Nucleus accumbens (tissue), 56 donors: ENCODE results near the gene GPR4.

Source experiments
- DNase-seq, 56 donors: peaks; one replicate each; lab custom pipeline; 2025; lab: John Stamatoyannopoulos, UW

GPR4 gene

GRCh38 chr19:45560038-45560437, 42.0 kb downstream of the GPR4 start:
- no peak for DNase-seq

GRCh38 chr19:45558399-45558878, 43.6 kb downstream of the GPR4 start:
- DNase-seq: peak in 37 of 56 donors; percentile 3 to 57 (median 21)

DNA sequence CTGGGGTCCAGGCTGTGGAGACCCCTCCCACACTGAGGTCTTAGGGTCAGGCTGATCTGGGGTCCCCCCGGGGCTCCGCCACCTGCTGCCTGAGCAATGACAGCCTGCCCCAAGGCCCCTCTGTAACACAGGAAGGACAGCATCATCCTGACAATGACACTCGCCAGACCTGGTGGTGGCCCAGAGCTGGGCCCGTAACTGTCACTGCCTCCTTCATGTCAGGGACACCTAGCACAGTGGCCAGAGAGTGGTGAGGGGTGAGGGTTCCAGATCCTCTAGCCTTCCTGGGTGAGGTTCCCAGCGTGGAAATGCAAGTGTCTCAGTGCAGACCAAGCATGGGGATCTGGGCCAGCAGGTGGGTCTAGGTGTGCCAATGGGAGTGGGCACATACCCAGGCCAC, 45.2 kb downstream of the GPR4 start:
- DNase-seq: no peak

DNA sequence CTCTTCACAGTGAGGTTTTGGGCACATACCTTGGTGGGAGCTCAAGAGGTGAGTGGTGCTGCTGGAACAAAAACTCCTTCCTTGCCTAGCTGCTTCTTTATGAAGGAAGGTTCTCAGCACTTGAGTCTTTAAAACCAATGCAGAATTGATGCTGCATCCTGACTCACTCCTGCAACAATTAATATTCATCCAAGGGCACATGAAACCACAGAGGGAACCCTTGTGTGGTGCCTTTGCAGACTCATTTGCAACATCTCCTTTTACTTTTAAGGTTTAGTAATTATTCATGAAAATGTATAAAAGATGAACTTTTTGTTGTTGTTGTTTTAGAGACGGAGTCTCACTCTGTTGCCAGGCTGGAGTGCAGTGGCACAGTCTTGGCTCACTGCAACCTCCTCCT, 47.5 kb downstream of the GPR4 start:
- no peak for DNase-seq

DNA sequence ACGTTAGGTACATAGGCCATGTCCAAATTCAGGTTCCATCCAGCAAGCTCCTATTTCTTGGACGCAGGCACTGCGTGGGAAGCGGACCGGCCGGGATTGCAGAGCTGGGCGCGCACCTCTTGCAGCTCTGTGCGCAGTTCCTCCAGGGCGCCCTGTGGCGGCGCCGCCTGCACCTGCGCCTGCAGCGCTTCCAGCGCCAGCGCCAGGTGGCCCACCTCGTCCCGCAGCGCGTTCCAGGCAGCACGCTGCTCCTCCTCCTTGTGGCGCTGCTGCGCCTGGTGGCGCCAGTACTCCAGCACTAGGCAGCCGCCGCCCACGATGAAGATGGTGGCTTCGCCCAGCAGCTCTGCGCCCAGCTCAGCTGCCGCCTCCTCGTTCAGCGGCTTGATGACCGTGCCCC, 48.5 kb downstream of the GPR4 start:
- DNase-seq: peak in 1 of 56 donors; percentile 6

DNA sequence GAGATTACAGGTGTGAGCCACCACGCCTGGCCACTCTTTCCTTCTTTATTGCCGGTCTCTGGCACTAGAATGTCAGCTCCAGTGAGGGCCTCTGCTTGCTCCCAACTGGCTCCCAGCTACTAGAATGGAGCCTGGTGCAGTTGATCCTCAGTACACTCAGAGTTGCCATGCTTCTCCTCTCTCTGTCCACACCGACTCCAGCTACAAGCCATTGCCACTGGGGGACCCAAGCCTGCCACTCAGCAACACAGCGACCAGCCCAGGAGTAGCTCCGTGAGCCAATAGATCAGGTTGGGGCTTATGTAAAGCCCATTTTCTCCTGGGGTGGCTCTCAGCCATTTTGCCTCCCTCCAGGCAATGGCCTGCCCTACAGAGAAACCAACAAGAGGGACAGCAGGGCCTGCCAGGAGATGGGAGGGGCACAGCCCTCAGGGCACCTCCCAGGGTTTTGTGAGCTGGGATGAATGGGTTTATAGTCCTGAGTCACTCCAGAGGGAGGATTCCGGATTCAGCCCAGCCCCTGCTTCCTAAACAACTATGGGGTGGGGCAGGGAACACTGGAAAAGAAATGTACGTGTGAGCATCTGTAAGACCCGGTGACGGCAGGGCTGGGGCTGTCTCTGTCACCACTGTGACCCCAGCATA, 53.9 kb downstream of the GPR4 start:
- no peak for DNase-seq

GRCh38 chr19:45547211-45547770, 54.7 kb downstream of the GPR4 start:
- DNase-seq: no peak

GRCh38 chr19:45542234-45542668, 59.8 kb downstream of the GPR4 start:
- DNase-seq: no peak
